Muscle layer of colon (tissue), 2 donors: Measurements from ENCODE around the gene MAGI2.

ENCODE experiments used
- H3K27ac ChIP-seq: one replicate; pipeline ENCODE4 v1.7.0; 2013; ENCODE audit warnings: low read depth, mild to moderate bottlenecking, low read length, moderate library complexity
- H3K27me3 ChIP-seq, 2 donors: one replicate each; pipeline ENCODE4 v1.7.0; 2013; ENCODE audit warnings: low read length in 2 of 2, mild to moderate bottlenecking in 2 of 2; ENCODE audit not compliant: insufficient read depth in 2 of 2, control insufficient read depth in 1 of 2
- H3K36me3 ChIP-seq: one replicate; pipeline ENCODE4 v1.7.0; 2013; ENCODE audit warnings: mild to moderate bottlenecking, low read length; ENCODE audit not compliant: insufficient read depth
- H3K4me1 ChIP-seq: one replicate; pipeline ENCODE4 v1.7.0; 2013; ENCODE audit warnings: mild to moderate bottlenecking, low read length; ENCODE audit not compliant: insufficient read depth
- H3K4me3 ChIP-seq, 2 donors: one replicate each; pipeline ENCODE4 v1.7.0; 2013; ENCODE audit warnings: low read length in 2 of 2, low read depth in 1 of 2, mild to moderate bottlenecking in 1 of 2, moderate library complexity in 1 of 2
- H3K9ac ChIP-seq: one replicate; pipeline ENCODE4 v1.7.0; 2013; ENCODE audit warnings: low read length
- H3K9me3 ChIP-seq: one replicate; pipeline ENCODE4 v1.7.0; 2013; ENCODE audit warnings: mild to moderate bottlenecking, low read length
- donor health status: abdominal sarcoma.
- donor health status: Adenocarcinoma of cecum.

The MAGI2 gene

DNA sequence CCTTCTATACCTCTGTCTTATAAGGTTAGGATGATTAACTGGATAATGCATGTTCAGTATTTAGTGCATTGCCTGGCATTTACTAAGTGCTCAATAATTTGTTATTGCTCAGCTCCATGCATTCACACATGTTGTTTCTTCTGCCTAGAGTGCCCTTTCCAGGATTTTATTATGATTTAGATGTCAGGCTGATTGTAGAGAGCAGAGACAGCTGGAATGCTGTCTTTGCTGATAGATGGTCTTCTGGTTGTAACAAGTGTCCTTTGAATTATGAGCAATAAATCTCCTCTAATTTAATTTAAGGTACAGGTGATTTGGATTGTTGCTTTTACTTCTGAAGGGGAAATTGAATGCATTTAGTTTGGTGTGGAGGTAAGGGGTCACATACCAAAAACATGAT, 548.0 kb downstream of the MAGI2 start:
- no peaks in the 10 kb centered on the region for H3K27me3 ChIP-seq
- no peak overlapping the region for H3K9ac ChIP-seq
- H3K36me3 ChIP-seq: no peaks in the 10 kb centered on the region
- no peaks in the 10 kb centered on the region for H3K9me3 ChIP-seq
- H3K27ac ChIP-seq: no peak overlapping the region
- no peaks in the 10 kb centered on the region for H3K4me1 ChIP-seq
- H3K4me3 ChIP-seq: no peak overlapping the region

DNA sequence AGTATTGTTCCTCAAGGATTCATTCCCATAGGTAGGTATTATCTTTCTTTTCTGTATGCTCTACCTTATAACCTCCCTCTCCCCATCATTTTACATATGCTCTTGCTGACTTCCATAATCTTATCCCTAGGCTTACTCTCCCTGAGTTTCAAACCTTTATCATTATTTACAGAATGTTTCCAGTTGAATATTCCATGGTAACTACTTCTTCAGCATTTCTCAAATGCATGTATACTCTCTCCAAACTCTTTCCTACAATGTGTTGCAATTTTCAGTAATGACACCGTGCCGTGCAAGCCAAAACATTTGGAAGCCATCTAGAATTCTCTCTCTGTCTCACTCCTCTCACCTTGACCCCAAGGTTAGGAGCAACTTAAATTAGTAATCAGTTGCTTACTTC, 548.5 kb downstream of the MAGI2 start:
- H3K9me3 ChIP-seq: no peaks in the 10 kb centered on the region
- no peak overlapping the region for H3K4me3 ChIP-seq
- H3K27ac ChIP-seq: no peak overlapping the region
- no peaks in the 10 kb centered on the region for H3K4me1 ChIP-seq
- H3K36me3 ChIP-seq: no peaks in the 10 kb centered on the region
- H3K27me3 ChIP-seq: no peaks in the 10 kb centered on the region
- no peak overlapping the region for H3K9ac ChIP-seq

DNA sequence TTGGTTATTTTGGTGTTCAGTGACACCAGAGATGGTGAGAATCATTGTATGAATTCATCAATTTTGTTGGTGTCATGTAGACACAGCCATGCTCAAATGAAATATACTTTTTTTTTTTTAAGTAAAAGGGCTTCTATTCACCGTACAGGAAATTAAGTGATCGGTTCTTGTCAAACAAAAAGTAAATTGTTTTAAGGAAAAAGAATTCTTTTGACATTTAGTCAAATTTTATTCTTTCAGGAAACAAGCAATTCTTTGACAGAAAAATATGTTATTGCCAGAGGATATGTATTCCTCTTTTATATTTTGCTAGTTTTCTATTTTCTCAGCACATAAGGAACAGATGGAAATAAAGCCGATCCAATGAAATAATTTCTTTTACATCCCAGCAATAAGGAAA, 551.9 kb downstream of the MAGI2 start:
- H3K4me3 ChIP-seq: no peak overlapping the region
- no peak overlapping the region for H3K27ac ChIP-seq
- no peaks in the 10 kb centered on the region for H3K9me3 ChIP-seq
- H3K36me3 ChIP-seq: no peaks in the 10 kb centered on the region
- no peak overlapping the region for H3K9ac ChIP-seq
- no peaks in the 10 kb centered on the region for H3K4me1 ChIP-seq
- no peaks in the 10 kb centered on the region for H3K27me3 ChIP-seq

DNA sequence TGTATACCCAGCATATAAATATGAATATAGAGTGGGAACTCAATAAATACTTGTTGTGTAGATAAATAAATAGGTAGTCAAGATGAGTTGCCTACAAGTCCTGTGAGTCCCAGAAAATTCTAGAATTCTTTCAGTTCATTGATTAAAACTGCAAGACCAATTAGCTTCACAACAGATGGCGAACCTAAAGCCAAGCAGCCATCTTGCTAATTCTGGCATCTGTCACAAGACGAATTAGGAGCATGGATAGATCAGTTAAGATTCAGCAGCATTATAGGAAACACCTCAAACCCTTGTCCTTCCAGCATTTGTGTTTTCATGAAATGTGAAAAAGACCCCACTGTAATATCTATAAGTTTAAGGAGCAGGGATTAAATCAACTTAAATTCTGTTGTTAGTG, 552.7 kb downstream of the MAGI2 start:
- no peaks in the 10 kb centered on the region for H3K36me3 ChIP-seq
- no peak overlapping the region for H3K9ac ChIP-seq
- H3K9me3 ChIP-seq: no peaks in the 10 kb centered on the region
- H3K27ac ChIP-seq: no peak overlapping the region
- no peak overlapping the region for H3K4me3 ChIP-seq
- H3K27me3 ChIP-seq: no peaks in the 10 kb centered on the region
- H3K4me1 ChIP-seq: no peaks in the 10 kb centered on the region

DNA sequence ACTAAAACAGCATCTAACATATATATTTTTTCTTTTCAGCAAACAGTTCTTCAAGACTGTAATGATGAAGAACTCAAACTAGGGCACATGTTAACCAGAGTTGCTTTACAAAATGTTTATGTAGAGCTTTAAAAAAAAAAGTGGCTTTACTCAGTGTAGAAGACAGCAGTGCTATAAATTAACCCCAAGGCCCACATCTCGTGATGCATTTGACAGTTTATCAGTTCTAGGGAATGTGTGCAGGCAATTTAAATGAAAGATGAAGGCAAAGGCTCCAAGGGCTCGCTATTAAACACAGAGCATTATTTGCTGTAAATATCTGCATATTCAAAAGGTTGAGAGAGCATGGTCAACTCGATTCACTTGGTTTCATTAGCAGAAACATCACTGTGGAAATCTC, 558.1 kb downstream of the MAGI2 start:
- no peaks in the 10 kb centered on the region for H3K9me3 ChIP-seq
- no peaks in the 10 kb centered on the region for H3K27me3 ChIP-seq
- no peak overlapping the region for H3K27ac ChIP-seq
- no peaks in the 10 kb centered on the region for H3K36me3 ChIP-seq
- no peak overlapping the region for H3K4me3 ChIP-seq
- H3K9ac ChIP-seq: no peak overlapping the region
- H3K4me1 ChIP-seq: no peaks in the 10 kb centered on the region

DNA sequence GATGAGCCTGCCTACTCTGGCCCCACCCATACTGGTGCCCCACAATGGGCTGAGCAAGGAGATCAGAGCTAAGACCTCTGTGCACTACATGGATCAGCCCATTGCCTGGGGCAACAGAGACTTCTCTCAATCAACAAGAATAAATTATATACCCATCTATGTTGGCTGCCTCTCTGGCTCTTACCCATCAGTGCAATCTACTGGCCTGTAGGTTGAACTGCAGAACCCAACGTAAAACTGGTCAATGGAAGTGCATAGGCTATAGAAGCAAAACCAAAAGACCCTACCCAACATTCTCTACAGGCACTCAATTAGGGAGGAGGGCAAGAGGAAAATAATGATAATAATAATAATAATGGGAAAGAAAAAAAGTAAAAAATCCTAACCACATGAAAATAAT, 574.3 kb downstream of the MAGI2 start:
- no peak overlapping the region for H3K27ac ChIP-seq
- no peaks in the 10 kb centered on the region for H3K36me3 ChIP-seq
- H3K4me1 ChIP-seq: no peaks in the 10 kb centered on the region
- H3K9ac ChIP-seq: no peak overlapping the region
- H3K27me3 ChIP-seq: no peaks in the 10 kb centered on the region
- H3K9me3 ChIP-seq: peaks cover 6% of the 10 kb centered on the region
- no peak overlapping the region for H3K4me3 ChIP-seq

DNA sequence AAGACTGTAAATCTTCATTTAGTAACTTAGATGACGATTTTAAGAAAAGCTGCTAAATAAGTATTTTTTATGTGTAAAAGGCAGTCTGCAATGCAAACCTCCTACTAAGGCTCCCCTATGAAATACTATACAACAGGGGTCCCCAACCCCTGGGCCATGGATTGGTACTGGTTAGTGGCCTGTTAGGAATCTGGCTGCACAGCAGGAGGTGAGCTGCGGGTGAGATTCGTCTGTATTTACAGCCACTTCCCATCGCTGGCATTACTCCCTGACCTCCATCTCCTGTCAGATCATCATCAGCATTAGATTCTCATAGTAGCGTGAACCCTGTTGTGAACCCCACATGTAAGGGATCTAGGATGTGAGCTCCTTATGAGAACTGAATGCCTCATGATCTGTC, 580.4 kb downstream of the MAGI2 start:
- no peaks in the 10 kb centered on the region for H3K9me3 ChIP-seq
- H3K4me3 ChIP-seq: no peak overlapping the region
- H3K27ac ChIP-seq: no peak overlapping the region
- H3K27me3 ChIP-seq: no peaks in the 10 kb centered on the region
- H3K4me1 ChIP-seq: no peaks in the 10 kb centered on the region
- H3K36me3 ChIP-seq: no peaks in the 10 kb centered on the region
- H3K9ac ChIP-seq: no peak overlapping the region

DNA sequence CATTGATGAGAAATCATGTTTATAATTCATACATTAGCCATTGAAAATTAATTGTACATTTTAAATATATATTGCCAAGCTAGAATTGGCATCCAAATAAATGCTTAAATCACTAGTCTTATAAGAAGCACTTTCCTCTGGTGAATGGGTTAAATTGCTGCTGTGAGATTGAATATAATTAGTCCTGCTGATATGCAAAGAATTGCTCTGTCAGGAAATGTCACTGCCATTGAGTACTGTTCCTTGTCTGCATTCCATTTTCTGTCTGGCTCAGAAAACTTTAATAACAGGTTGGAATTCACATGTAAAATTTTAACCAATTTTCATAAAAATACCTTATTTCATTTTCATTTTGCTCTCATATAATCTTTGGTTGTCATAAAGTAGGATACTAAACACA, 589.1 kb downstream of the MAGI2 start:
- Histone ChIP-seq H3K27me3 (no peaks in the 10 kb centered on the region), H3K4me1 (no peaks in the 10 kb centered on the region), H3K36me3 (no peaks in the 10 kb centered on the region), H3K27ac (no peak overlapping the region), H3K9ac (no peak overlapping the region), H3K9me3 (no peaks in the 10 kb centered on the region), H3K4me3 (no peak overlapping the region)

DNA sequence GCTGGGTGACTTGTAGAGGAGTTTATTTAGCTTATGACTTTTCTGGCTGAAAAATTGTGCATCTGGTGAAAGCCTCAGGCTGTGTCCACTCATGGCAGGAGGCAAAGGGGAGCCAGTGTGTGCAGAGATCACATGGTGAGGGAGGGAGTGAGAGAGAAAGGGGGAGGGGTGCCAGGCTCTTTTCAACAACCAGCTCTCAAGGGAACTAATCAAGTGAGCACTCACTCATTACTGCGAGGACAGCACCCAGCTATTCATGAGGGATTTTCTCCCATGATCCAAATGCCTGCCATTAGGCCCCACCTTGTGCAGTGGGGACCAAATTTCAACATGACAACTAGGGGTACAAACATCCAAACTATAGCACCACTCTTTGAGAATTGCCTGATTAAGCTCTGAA, 590.2 kb downstream of the MAGI2 start:
- H3K9ac ChIP-seq: no peak overlapping the region
- H3K36me3 ChIP-seq: no peaks in the 10 kb centered on the region
- H3K27ac ChIP-seq: no peak overlapping the region
- no peak overlapping the region for H3K4me3 ChIP-seq
- no peaks in the 10 kb centered on the region for H3K4me1 ChIP-seq
- no peaks in the 10 kb centered on the region for H3K9me3 ChIP-seq
- H3K27me3 ChIP-seq: no peaks in the 10 kb centered on the region

DNA sequence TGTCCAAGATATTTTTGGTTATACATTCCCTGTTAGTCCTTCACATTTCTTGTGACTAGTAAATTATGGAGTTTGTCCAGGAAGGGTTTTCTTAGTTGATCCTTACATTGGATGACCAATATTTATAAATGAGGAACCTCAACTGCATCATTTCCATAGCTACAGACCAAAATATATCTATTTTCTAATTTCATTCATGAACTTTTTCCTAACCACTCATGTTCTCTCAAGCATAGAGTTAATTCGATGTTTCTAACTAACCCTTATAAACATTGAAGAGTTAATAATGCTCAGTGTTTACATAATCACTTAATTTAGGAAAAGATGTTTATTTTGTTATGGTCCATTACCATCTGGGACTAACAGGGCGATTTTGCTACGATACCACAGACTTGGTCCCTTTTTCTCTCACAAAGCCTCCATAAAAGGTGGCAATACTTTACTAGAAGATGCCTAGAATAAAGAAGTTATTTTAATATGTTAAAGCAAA, 591.0 kb downstream of the MAGI2 start:
- Histone ChIP-seq H3K9me3 (no peaks in the 10 kb centered on the region), H3K36me3 (no peaks in the 10 kb centered on the region), H3K4me1 (no peaks in the 10 kb centered on the region), H3K27me3 (no peaks in the 10 kb centered on the region), H3K9ac (no peak overlapping the region), H3K4me3 (no peak overlapping the region), H3K27ac (no peak overlapping the region)

DNA sequence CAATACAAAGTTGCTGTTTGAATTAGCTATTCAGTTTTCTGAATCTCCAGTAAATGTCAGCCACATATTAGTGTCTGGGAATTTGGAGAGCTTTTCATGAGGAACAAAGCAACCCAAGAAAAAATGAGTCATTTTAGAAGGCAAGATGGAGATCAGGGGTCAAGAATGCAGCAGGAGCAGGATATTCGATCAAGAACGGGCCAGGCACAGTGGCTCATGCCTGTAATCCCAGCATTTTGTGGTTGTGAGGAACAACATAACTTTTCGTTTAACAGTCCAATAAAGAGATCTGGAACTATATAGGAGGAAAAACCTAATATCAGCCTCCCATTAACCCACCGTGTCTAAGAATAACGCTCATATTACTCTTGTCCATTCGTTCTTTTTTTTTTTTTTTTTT, 600.5 kb downstream of the MAGI2 start:
- Histone ChIP-seq H3K27ac (no peak overlapping the region), H3K27me3 (no peaks in the 10 kb centered on the region), H3K4me3 (no peak overlapping the region), H3K9ac (no peak overlapping the region), H3K4me1 (no peaks in the 10 kb centered on the region), H3K9me3 (no peaks in the 10 kb centered on the region), H3K36me3 (no peaks in the 10 kb centered on the region)

DNA sequence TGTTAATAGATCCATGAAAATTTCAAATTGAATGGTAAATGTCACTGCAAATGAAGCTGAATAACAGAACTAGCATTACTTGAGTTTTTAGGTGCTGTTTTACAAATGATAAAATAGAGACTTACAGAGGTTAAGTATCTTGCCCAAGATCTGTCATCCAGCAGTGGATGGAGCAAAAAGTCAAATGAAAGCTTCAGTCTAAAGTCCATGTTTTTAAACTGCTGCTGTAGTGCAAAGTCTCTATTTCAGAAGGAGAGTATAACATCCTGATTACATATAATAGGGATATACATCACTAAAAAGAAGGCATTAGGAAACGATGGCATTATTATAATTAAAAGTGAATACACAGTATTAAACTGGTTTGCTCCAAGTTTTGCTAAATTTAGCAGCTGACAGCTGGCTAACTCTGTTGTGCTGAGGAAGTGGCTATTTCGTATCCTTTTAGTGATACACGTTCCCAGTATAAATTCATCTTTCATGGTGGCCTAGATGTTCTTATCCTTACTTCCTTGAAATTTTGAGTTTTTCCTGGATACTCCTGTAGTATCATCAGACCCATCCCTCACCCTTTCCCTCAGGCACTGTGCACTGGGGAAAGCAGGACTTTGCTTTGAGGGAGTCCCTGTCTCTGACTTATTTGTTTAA, 603.2 kb downstream of the MAGI2 start:
- no peaks in the 10 kb centered on the region for H3K27me3 ChIP-seq

More for the DNA sequence above, 603.2 kb downstream of the MAGI2 start:
- no peaks in the 10 kb centered on the region for H3K9me3 ChIP-seq
- no peak overlapping the region for H3K27ac ChIP-seq
- H3K4me1 ChIP-seq: no peaks in the 10 kb centered on the region
- H3K36me3 ChIP-seq: no peaks in the 10 kb centered on the region
- no peak overlapping the region for H3K4me3 ChIP-seq
- no peak overlapping the region for H3K9ac ChIP-seq
